ENCODE results near the gene SEH1L.
A peak's percentile ranks its signal among the peaks of the same experiment; 100 is the strongest.
"Not testable (repeated sequence)": the region's sequence is repeated elsewhere in the genome, so short reads cannot be mapped to it uniquely, and the experiment has no call there.

SEH1L gene

DNA sequence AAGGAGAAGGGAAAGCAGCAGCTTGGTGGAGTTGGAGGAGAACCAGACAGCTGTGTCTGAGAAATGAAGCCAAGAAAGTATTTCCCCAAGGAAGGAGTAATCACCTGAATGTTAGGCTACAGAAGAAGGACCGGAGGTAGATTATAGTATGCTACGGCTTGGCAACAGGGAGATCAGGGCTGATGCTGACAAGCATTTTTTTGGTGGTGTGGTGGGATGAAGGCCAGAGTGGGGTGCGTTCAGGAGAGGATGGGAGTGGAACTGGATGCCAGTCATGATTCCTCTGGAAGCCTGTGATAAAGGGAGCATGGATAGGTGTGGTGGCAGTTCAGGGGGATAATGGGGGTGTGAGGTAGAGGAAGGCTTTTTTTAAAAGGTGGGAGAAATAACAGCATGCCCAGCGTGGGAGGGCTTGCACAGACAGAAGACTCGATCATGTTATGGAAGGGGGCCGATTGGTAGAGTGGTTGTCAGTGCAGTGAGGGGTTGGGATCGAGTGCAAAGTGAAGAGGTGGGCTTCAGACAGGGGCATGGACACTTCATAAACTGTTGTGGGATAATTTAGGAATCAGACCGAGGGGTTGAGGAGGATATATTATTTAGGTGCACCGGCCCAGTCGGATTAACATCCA, 49.0 kb downstream of the SEH1L start:
- no peak for DNase-seq

DNA sequence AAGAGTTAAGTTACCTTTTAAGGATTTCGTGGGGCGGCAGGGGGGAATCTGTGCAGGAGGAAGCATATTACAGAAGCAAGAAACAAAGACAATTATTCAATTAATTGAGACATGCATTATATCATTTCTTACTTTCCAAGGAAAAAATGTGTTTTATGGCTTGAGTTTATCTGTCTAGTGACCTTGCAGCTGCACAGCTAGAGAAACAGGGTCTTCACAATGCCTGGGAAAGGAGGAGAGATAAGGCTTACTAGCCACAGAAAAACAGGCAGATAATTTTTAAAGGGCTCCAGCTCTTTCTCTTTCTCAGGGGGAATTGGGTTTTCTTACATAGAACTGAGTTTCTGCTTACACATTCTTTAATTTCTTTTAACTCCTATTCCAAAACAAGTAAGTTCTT, 49.5 kb downstream of the SEH1L start:
- DNase-seq = not testable (repeated sequence)

DNA sequence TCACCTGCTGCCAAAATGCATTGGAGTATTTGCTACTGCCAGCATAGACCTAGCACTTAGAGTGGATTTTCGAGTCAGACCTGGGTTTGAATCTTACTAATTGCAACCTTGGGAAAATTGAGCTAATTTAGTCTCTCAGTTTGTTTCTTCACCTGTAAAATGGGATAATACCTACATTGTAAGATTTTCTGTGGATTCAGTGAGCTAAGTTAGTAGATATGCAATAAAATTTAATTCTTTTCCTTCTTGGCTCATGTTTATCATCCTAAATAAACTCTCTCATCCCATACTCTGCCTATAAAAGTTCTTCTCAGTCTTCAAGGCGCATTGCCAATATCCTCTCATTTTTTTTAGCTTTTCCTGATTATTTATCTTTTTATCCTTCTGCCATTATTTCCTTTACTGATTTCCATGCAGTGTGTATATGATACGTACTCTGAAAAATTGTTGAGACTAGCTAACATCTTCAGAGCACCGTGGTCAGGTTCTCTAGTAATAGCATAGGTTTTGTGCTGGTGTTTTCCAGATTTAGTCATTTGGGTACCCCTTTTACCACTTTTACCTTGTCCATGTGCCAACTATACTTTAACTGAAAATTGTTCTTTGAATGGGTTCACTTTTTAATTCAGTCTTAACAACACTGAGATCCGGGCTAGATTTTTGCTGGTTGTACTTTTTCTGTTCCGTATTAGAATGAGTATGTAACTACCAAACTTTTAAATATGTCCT, 50.7 kb downstream of the SEH1L start:
- no peak for DNase-seq

DNA sequence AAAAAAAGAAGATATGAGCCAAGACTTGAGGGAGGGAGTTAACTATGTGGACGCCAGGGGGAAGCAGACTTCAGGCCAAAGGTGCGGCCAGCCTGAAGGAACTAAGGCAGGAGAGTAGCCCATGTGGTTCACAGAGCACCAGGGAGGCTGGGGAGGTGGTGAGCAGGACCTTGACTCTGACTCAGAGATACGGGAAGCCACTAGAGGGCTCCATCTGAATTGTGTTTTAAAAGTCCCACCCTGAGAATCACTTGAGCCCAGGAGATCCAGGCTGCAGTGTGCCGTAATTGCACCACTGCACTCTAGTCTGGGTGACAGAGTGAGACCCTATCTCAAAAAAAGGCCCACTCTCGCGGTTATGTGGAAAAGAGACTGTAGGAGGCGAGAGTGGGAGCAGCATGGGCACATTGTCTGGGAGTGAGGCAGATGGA, 55.7 kb downstream of the SEH1L start:
- DNase-seq = peak; percentile 19 to 28

DNA sequence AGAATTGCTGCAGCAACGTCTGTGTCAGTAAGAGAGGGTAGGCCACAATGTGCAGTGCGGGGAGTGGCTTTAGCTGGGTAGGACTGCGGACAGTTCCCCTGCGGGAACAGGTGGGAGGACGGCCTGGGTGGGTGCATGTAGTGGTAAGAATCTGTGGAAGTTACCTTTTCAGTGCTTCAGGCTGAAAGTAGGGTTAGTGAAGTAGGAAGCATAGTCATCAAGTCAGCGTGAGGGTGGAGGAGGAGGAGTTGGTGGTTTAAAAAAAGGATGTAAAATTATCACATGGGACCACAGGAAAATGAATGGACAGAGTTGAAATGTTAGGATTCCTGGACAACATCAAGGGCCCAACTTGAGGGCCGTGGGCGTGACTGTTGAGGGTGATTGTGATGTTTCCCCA, 56.6 kb downstream of the SEH1L start:
- peak in 1 of 2 donors; percentile 43 for DNase-seq

DNA sequence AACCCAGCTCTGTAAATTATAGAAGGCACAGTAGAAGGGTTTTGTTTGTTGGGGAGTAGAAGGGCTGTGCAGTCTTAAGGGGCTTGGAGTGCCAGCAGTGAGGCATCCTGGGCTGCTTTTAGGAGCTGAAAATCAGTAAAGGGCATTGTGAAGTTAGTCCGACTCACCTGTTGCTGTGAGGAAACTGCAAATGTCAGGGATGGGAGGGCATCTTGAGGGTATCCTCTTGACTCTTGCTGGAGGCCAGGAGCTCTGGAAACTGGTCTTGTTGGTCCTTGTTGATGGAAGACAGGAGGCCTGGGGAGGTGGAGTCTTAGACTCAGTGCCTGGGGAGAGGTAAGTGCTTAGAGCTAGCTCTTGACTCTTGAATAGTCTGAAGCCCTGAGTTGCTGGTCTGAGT, 57.5 kb downstream of the SEH1L start:
- no peak for DNase-seq

DNA sequence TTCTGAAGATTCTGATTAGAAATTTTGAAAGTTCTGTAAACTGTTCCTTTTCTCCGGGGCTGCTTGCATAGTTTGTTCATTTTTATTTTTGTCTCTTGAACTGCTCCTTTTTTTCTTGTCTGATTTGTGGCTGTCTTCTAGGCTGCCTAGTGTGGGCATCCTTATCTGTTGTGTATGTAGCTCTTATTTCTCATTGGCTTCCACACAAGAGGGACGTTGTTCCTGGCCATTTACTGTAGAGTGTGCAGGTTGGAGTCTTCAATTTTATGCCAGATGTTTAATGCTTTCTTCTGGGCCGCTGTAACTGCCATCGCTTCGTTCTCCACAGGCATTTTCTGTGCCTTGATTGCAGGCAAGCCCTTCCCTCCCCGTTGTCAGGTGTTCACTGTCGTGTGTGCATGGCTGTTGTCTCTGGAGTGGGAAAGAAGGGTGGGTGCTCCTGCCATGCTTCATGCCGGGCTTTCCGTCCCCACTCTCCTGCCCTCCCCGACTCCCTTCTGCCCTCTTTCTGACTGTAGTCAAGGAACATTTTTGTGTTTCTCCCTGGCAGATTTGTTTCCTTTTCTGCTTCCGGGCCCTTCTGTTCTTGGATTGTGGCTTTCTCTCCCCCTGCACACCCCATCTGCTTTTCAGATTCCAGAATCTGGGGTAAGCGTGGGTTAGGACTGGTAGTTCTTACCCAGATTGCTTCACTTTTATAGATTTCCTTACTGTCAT, 58.9 kb downstream of the SEH1L start:
- no peak for DNase-seq

DNA sequence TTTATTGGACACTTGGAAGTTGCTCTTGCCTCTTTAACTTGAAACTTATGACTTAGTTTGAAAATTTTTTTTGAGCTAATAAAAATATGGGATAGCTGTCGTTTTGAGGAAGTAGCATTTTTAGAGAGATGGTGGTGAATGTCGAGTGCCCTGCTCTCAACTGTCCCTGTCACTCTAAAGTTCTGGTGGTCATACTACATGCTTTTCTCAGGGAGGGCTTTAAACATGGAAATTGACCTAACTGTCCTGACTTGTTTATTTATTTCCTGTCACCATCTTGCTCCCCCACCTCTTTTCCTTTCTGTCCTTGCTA, 59.4 kb downstream of the SEH1L start:
- DNase-seq = peak; percentile 7 to 20

DNA sequence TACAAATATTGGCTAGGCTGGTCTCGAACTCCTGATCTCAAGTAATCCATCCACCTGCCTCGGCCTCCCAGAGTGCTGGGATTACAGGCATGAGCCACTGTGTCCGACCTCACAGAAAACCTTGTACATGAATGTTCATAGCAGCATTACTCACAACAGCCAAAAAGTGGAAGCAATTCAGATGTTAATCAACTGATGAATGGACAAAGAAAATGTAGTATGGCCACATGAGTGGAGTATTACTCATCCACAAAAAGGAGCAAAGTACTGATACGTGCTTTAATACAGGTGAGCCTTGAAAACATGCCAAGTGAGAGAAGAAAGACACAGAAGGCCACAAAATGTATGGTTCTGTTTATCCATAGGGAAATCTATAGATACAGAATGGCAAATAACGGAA, 63.9 kb downstream of the SEH1L start:
- no peak for DNase-seq

DNA sequence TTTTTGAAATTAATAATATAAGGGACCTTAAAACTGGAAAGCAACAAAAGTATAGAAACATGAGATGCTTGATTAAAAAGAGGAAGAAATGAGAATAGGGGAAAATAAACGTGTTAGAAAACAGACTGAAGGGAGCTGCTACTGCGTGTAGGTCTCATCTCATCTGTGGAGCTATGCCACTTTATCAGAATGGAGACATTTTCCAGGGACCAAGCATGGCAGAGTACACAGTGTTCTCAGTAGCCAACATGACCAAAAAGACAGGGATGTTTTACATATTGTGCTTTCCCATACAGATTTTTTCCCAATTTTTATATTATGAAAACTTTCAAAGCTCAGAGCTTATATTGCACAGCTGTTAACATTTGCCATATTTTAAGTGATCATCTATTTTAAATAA, 66.4 kb downstream of the SEH1L start:
- no peak for DNase-seq

DNA sequence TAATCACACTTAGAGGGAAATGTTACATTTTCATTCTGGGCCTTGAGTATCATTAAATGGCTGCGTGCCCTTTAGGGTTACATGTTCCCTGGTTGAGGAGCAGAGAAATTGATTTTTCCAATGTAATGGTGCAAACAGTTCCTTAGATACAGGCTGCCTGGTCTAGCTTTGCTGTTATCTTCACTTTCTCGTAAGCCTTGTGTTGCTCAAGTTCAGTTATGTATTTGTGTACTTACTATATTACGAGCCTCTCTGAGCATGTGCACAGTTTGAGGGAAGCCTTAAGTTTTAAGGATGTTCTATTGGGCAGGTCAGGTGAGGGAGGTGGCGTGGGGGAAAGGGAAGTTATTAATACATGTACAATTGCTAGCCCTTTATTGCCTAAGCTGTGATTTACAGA, 67.0 kb downstream of the SEH1L start:
- no peak for DNase-seq

DNA sequence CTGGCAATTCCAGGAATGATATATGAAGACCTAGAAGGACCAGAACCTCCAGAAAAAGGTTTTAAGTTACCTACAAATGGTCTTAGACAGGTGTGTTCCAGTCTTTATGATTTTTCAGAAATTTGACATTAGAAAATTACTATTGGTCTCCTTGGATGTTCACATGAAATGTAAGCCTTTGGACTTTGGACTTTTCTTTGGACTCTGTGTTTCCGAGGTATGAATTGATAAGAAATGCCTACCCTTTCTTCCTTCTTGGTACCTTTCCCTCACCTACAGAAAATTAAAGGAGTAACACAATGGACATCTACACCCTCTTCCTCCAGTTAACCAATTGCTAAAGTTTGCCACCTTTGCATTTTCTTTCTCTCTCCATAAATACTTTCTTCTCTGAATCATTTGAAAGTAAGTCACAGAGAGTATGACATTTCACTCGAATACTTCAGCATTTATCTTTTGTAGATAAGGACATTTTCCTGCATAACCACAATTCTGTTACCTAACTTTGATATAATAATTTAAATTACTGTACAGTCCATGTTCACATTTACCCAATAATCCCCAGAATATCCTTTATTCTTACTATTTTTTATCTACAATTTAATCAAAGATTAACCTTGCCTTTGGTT, 69.5 kb downstream of the SEH1L start:
- DNase-seq = no peak

DNA sequence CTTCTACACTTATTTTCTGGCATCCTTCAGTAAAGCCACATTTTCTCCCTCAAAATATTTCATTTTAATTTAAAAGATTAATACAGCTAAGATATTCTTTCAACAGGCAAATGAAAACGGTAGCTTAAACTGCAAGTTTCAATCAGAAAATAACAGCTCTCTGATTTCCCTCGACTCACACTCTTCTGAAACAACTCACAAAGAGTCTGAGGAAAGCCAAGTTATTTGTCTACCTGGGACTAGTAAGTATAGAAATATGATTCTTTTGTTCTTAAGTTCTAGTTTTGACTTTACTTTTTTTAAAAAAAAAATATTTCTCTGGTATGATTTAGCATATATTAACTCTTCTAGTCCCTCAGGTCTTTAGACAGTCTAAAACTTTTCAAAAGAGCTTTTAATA, 70.6 kb downstream of the SEH1L start:
- DNase-seq = no peak

DNA sequence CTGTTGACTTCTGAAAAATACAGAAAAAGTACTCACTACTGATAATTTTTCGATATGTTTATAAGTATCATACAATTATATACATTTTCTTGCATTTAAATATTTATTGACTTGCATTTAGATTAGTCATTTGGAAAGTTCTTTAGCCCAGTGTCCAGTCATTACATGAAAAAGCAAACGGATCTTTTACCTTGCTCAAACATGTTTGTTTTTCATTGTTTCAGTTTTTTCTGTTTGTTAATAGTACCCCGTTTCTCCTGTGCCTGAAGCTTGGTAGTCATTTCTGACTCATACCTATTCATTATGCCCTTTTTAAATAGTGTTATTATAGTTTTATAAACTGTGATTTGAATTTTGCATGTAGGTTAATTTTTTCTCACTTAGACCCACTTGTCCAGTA, 71.5 kb downstream of the SEH1L start:
- no peak for DNase-seq

DNA sequence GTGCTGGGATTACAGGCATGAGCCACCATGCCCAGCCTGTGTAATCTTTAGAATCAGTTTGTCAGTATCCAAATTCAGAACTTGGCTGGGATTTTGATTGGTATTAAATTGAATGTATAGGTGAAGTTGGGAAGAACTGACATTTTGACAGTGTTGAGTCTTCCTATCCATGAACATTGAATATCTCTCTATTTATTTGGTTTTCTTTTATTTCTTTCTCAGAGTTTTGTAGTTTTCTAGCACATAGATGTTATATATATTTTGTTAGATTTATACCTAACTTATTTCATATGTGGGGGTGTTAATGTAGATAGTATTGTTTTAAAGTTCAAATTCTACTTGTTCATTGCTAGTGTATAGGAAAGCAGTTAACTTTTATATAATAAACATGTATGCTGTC, 74.8 kb downstream of the SEH1L start:
- DNase-seq = no peak

DNA sequence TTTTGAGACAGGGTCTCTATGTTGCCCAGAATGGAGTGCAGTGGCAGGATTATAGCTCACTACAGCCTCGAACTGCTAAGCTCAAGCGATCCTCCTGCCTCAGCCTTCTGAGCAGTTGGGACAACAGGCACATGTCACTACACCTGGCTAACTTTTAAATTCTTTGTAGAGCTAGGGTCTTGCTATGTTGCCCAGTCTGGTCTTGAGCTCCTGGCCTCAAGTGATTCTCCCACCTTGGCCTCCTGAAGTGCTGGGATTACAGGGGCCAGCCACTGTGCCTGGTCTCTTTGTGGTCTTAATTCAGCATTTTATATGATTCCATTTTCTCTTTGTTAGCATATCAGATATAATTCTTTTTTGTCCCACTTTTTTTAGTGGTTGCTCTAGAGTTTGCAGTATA, 77.4 kb downstream of the SEH1L start:
- DNase-seq = no peak

DNA sequence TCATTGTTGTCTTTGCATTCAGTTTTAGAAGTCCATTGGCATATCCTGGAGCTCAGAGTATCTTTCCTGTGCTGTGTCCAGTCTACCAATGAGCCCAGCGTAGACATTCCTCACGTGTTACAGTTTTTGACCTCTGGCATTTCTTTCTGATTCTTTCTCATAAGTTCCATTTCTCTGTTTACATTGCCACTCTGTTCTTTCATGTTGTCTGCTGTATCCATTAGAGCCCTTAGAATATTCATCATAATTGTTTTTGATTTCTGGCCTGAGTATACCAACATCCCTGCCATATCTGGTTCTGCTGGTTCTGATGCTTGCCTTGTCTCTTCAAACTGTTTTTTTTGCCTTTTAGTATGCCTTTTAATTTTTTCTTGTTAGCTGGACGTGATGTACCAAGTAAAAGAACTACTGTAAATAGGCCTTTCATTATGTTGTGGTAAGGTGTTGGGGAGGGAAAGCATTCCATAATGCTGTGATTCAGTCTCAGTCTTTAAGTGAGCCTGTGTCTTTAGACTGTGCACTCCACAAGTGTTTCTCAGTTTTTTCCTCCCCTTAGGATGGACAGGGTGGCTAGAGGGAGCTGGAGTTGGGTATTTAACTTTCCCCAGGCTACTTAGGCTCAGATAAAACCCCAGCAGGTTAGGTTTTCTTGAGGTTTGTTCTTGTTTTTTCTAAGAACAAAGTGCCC, 78.9 kb downstream of the SEH1L start:
- DNase-seq = no peak

DNA sequence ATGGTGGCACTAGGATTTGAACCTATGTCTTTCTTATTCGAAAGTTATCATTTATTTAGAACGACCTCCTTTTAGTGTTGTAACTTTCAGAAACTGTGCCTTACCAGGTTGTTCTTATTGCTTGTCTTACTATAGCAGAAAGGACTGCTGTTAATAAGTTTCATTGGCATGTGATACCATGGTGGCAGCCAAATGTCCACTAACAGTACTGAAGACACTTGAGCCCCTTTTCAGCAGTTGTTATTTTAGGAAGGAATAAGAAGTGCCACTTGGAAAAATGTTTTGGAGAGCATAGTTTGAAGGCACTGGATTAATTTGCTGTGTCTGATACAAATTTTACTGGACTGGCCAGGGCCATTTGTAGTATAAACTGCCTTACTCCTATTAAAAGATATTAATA, 81.1 kb downstream of the SEH1L start:
- no peak for DNase-seq

DNA sequence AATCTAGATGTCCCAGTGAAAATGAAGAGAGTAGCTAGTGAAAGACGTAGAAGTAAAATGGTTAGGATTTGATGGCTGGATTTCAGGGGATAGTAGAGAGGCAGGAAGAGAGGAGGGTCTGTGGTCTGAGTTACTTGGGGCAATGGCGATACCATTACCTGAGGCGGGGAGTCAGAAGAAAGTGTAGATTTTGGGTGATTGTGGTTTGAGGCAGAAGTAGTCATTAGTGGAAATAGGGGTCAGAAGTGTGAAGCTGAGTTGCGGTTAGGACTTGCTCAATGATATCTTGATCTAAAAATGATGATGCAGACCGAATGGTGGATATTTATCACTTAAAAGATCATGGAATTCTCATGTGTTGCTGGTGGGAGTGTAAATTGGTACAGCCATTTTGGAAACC, 84.4 kb downstream of the SEH1L start:
- no peak for DNase-seq

DNA sequence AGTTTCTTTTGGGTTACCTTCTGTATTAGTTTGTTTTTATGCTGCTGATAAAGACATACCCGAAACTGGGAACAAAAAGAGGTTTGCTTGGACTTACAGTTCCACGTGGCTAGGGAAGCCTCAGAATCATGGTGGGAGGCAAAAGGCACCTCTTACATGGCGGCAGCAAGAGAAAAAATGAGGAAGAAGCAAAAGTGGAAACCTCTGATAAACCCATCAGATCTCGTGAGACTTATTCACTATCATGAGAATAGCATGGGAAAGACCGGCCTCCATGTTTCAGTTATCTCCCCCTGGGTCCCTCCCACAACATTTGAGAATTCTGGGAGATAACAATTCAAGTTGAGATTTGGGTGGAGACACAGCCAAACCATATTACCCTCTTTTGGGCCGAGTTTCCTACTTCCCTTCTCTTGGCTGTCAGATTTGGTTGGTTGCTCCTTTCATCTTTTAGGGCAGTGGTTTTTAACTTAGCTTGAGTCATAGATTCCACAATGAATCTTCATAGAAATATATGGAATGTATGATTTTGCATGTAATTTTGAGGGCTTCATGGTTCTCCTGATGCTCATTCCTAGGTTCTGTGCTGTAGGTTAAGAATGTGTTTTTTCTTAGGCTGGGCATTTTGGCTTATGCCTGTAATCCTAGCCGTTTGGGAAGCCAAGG, 87.6 kb downstream of the SEH1L start:
- DNase-seq = no peak

DNA sequence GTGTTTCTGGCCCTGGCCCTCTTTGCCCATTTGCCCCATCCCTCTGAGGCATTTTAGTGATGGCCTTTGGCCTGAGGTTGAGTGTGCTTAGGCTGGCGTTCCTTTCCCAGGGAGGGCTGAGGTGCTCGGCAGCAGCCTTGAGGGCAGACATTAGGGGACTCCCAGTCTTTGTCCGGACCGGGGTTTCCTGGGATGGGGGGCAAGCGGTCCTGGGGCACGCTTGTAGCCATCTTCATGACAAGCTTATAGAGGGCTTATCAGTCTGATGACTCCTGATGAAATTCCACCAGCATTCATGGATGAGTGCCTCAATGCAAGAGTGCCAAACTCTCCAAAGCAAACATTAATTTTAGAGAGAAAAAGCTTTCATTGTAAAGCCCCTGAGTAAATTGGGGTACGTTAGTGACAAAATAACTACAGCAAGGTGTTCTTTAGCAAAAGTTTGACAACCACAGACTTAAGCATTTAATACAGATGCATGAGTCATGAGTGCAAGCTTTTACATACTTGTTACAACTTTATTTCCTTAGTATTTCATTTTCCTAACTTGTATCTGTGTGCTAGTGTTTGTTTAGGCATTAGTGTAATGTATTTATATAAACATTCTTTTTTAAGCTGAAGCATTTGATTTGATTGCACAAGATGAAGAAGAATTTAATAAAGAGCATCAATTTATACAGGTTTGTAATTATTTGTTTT, 89.0 kb downstream of the SEH1L start:
- DNase-seq = no peak
